Prostate gland (tissue), 2 donors: ENCODE data around the gene PNMT. TPM values are rescaled to one million over a fixed set of nuclear protein-coding genes. Genes with fewer than 3 reads are reported as not detected.

Source experiments
- DNase-seq: peaks from one replicate; pipeline ENCODE4 v3.0.0-alpha.2; 2019; ENCODE audit warnings: low spot score
- H3K27ac ChIP-seq, 2 donors: fragments of 200-600 bp; sonication (generic); 2 replicates each; pipeline ENCODE4 v1.5.1; 2017 to 2019
- H3K27me3 ChIP-seq: fragments of 200-600 bp; sonication (generic); replicated peaks from 2 replicates; pipeline ENCODE4 v1.5.1; 2019; ENCODE audit not compliant: insufficient read depth
- H3K36me3 ChIP-seq, 2 donors: fragments of 200-600 bp; sonication (generic); 1 replicate in 1 of 2; 2 replicates in 1 of 2; pipeline versions ENCODE4 v1.5.1 to v1.8.1; 2017 to 2019
- H3K4me1 ChIP-seq: fragments of 200-600 bp; sonication (generic); replicated peaks from 2 replicates; pipeline ENCODE4 v1.5.1; 2019
- H3K4me3 ChIP-seq, 2 donors: fragments of 200-600 bp; sonication (generic); 2 replicates each; pipeline ENCODE4 v1.5.1; 2017 to 2019
- H3K9me3 ChIP-seq: fragments of 200-600 bp; sonication (generic); 2 replicates; pipeline ENCODE4 v1.5.1; 2017
- CTCF ChIP-seq, 4 experiments: fragments of 200-600 bp in 2 of 4; fragments of 450-650 bp in 2 of 4; sonication (generic) in 2 of 4; IDR thresholded peaks; 1 replicate in 3 of 4; 2 replicates in 1 of 4; pipeline ENCODE4 v1.5.1; 2016 to 2019; ENCODE audit warnings: antibody characterized with exemption in 4 of 4, mild to moderate bottlenecking in 2 of 4, moderate library complexity in 2 of 4
- POLR2A ChIP-seq: fragments of 450-650 bp; IDR thresholded peaks from one replicate; pipeline ENCODE4 v1.6.1; 2016; ENCODE audit warnings: antibody characterized with exemption, mild to moderate bottlenecking
- POLR2AphosphoS5 ChIP-seq: sonication (generic); formaldehyde crosslinking; IDR thresholded peaks from one replicate; pipeline ENCODE4 v1.6.1; 2017; ENCODE audit warnings: antibody characterized with exemption
- WGBS: methylation state at CpG from one replicate; pipeline ENCODE4 v1.1.5; 2018; 5-methylcytosine and 5-hydroxymethylcytosine counted together
- intact Hi-C: fragments of 100-400 bp; cut with DNase I; formaldehyde crosslinking; loops from one replicate; pipeline ENCODE4 v1.14.2; 2022
- total RNA-seq, 2 donors: library from RNA; depleted of rRNA; stranded (reverse); fragments of >200 nt; gene quantifications; one replicate each; pipeline ENCODE4 v1.1.0, GENCODE V29; 2016

The PNMT gene
- total RNA-seq, 2 donors from 2014 or later, result 2.7 to 5.8 TPM

- no peaks in the 10 kb centered on the region for H3K27me3 ChIP-seq
- TF ChIP-seq CTCF (IDR thresholded peaks at IDR 0.05), result no peak
- no peak for TF ChIP-seq POLR2AphosphoS5
- no peak for TF ChIP-seq POLR2A
- H3K4me1 ChIP-seq, result peaks cover 28% of the 10 kb centered on the region
- intact Hi-C loops, result no loop called here
- peak overlapping the region; percentile 68 to 88 for H3K27ac ChIP-seq
- no peak overlapping the region for H3K4me3 ChIP-seq
- 50% methylated on average over 3 of the region's 3 CpGs for WGBS
- no peaks in the 10 kb centered on the region for H3K9me3 ChIP-seq
- H3K36me3 ChIP-seq, result no peaks in the 10 kb centered on the region
- no peak for DNase-seq
Observed at GRCh38 chr17:39629494-39629880, 38.8 kb upstream of the PNMT start.

GRCh38 chr17:39629898-39630297 lies 38.4 kb upstream of the PNMT start:
- peaks cover 28% of the 10 kb centered on the region for H3K4me1 ChIP-seq
- WGBS, result 69% methylated on average over 12 of the region's 12 CpGs
- no peaks in the 10 kb centered on the region for H3K27me3 ChIP-seq
- no peaks in the 10 kb centered on the region for H3K36me3 ChIP-seq
- no peak overlapping the region for H3K4me3 ChIP-seq
- no peak for TF ChIP-seq POLR2A
- no peak for TF ChIP-seq POLR2AphosphoS5
- no peak for TF ChIP-seq CTCF (IDR thresholded peaks at IDR 0.05)
- no peak for DNase-seq
- peak overlapping the region; percentile 68 to 88 for H3K27ac ChIP-seq
- intact Hi-C loops, result no loop called here
- no peaks in the 10 kb centered on the region for H3K9me3 ChIP-seq

- Histone ChIP-seq H3K27ac (peak overlapping the region; percentile 68 to 72), H3K27me3 (no peaks in the 10 kb centered on the region), H3K4me1 (peaks cover 22% of the 10 kb centered on the region), H3K36me3 (no peaks in the 10 kb centered on the region), H3K4me3 (no peak overlapping the region), H3K9me3 (no peaks in the 10 kb centered on the region)
- 16% methylated on average over 6 of the region's 6 CpGs for WGBS
- TF ChIP-seq POLR2A, result peak; percentile 45
- TF ChIP-seq POLR2AphosphoS5, result peak; percentile 89
- TF ChIP-seq CTCF (IDR thresholded peaks at IDR 0.05), result no peak
- intact Hi-C loops, result no loop called here
- peak; percentile 83 for DNase-seq
Observed at GRCh38 chr17:39631403-39631802, 36.9 kb upstream of the PNMT start.

- H3K27me3 ChIP-seq, result no peaks in the 10 kb centered on the region
- peak; percentile 88 for DNase-seq
- no peaks in the 10 kb centered on the region for H3K9me3 ChIP-seq
- WGBS, result 23% methylated on average over 13 of the region's 13 CpGs
- H3K36me3 ChIP-seq, result no peaks in the 10 kb centered on the region
- TF ChIP-seq CTCF (IDR thresholded peaks at IDR 0.05), result peak in 1 of 4 experiments; percentile 20
- peak; percentile 38 for TF ChIP-seq POLR2A
- peak; percentile 64 for TF ChIP-seq POLR2AphosphoS5
- intact Hi-C loops, result no loop called here
- H3K27ac ChIP-seq, result peak overlapping the region; percentile 68 to 72
- no peak overlapping the region for H3K4me3 ChIP-seq
- peaks cover 22% of the 10 kb centered on the region for H3K4me1 ChIP-seq
Observed at GRCh38 chr17:39632153-39632941, 35.9 kb upstream of the PNMT start.

GRCh38 chr17:39633570-39634183 lies 34.6 kb upstream of the PNMT start:
- Histone ChIP-seq H3K36me3 (no peaks in the 10 kb centered on the region), H3K27me3 (no peaks in the 10 kb centered on the region), H3K9me3 (no peaks in the 10 kb centered on the region), H3K4me1 (peaks cover 33% of the 10 kb centered on the region), H3K4me3 (no peak overlapping the region), H3K27ac (peak overlapping the region; percentile 68 to 72)
- TF ChIP-seq POLR2AphosphoS5, result no peak
- TF ChIP-seq POLR2A, result no peak
- TF ChIP-seq CTCF (IDR thresholded peaks at IDR 0.05), result no peak
- WGBS, result 70% methylated on average over 8 of the region's 8 CpGs
- intact Hi-C loops, result no loop called here
- DNase-seq, result no peak
